PC-9 (cell line): ENCODE data around the gene ARHGAP30. TPM values are rescaled to one million over a fixed set of nuclear protein-coding genes. Genes with fewer than 3 reads are reported as not detected.
"Not testable (repeated sequence)": the region's sequence is repeated elsewhere in the genome, so short reads cannot be mapped to it uniquely, and the experiment has no call there.

Source experiments
- BruUV-seq: library from RNA; stranded (reverse); fragments of 400-500 nt; replicated peaks from 2 replicates; lab custom pipeline; 2021; lab: Mats Ljungman, UMichigan
- CTCF ChIA-PET: fragments of 300-600 bp; sonication (Branson Sonifier 250); formaldehyde crosslinking; loops from one replicate; lab custom pipeline; 2022; ENCODE audit warnings: antibody characterized with exemption; lab: Charles Lee
- POLR2A ChIA-PET: fragments of 300-600 bp; sonication (Branson Sonifier 250); formaldehyde crosslinking; loops from one replicate; lab custom pipeline; 2022; ENCODE audit warnings: antibody characterized with exemption; ENCODE audit not compliant: unreplicated experiment; lab: Charles Lee
- DNase-seq, 2 experiments: peaks; one replicate each; pipeline versions ENCODE4 v3.0.0 to v3.0.0-alpha.2; 2015 to 2022; ENCODE audit warnings: mixed read lengths in 1 of 2
- H2AFZ ChIP-seq: fragments of 200-600 bp; sonication (generic); 2 replicates; pipeline ENCODE4 v1.8.1; 2017; ENCODE audit warnings: antibody characterized with exemption
- H3F3A ChIP-seq: fragments of 200-600 bp; sonication (generic); 2 replicates; pipeline ENCODE4 v1.8.1; 2017; ENCODE audit warnings: antibody characterized with exemption, mild to moderate bottlenecking, low read depth; ENCODE audit not compliant: insufficient read depth
- H3K27ac ChIP-seq: fragments of 200-600 bp; sonication (generic); 2 replicates; pipeline ENCODE4 v1.6.1; 2016; ENCODE audit warnings: mixed run types
- H3K27me3 ChIP-seq: fragments of 200-600 bp; sonication (generic); 2 replicates; pipeline ENCODE4 v1.6.1; 2016; ENCODE audit warnings: low read depth, mixed run types; ENCODE audit not compliant: insufficient read depth
- H3K36me3 ChIP-seq: fragments of 200-600 bp; sonication (generic); 2 replicates; pipeline ENCODE4 v1.6.1; 2016; ENCODE audit warnings: low read depth, mixed run types
- H3K4me1 ChIP-seq: fragments of 200-600 bp; sonication (generic); replicated peaks from 2 replicates; pipeline ENCODE4 v1.6.1; 2016; ENCODE audit warnings: mixed run types; ENCODE audit not compliant: insufficient read depth
- H3K4me2 ChIP-seq: fragments of 200-600 bp; sonication (generic); 2 replicates; pipeline ENCODE4 v1.6.1; 2017; ENCODE audit warnings: mixed run types
- H3K4me3 ChIP-seq: fragments of 200-600 bp; sonication (generic); 2 replicates; pipeline ENCODE4 v1.6.1; 2016; ENCODE audit warnings: mixed run types
- H3K79me2 ChIP-seq: fragments of 200-600 bp; sonication (generic); 2 replicates; pipeline ENCODE4 v1.6.1; 2017; ENCODE audit warnings: low read depth, mixed run types
- H3K9me2 ChIP-seq: fragments of 200-600 bp; sonication (generic); 2 replicates; pipeline ENCODE4 v1.8.1; 2017; ENCODE audit warnings: mild to moderate bottlenecking; ENCODE audit not compliant: insufficient read depth
- H3K9me3 ChIP-seq: fragments of 200-600 bp; sonication (generic); 2 replicates; pipeline ENCODE4 v1.8.1; 2016; ENCODE audit warnings: low read depth; ENCODE audit not compliant: insufficient read depth
- H4K20me1 ChIP-seq: fragments of 200-600 bp; sonication (generic); 2 replicates; pipeline ENCODE4 v1.8.1; 2017; ENCODE audit not compliant: insufficient read depth
- CTCF ChIP-seq: fragments of 200-600 bp; sonication (generic); conservative IDR thresholded peaks from 2 replicates; pipeline ENCODE4 v1.6.1; 2017; ENCODE audit warnings: mixed run types, antibody characterized with exemption, mild to moderate bottlenecking, moderate library complexity
- EZH2 ChIP-seq: fragments of 200-600 bp; sonication (generic); IDR thresholded peaks from 2 replicates; pipeline ENCODE4 v1.8.0; 2017; ENCODE audit warnings: antibody characterized with exemption, low read depth
- intact Hi-C: fragments of 100-400 bp; cut with micrococcal nuclease; formaldehyde crosslinking; loops from one replicate; pipeline ENCODE4 v1.10.0; 2022; ENCODE audit not compliant: unreplicated experiment
- total RNA-seq: library from RNA; stranded (reverse); gene quantifications from 2 replicates; pipeline ENCODE4 v1.2.3, GENCODE V29; 2021

ARHGAP30 gene
- total RNA-seq, 1 experiment from 2014 or later: 0.46 TPM

- H3K4me1 ChIP-seq: peaks cover 40% of the 10 kb centered on the region
- H3K9me2 ChIP-seq, H3K27me3 ChIP-seq, H3K9me3 ChIP-seq, CTCF ChIA-PET, BruUV-seq, H3K36me3 ChIP-seq, intact Hi-C loops, H2AFZ ChIP-seq: not testable (repeated sequence)
- POLR2A ChIA-PET: interaction anchor here (1.0 kb wide), 1 partner anchor 23 kb away, joined by 3 read pairs; the partner anchor contains the start of gene USF1
- H3F3A ChIP-seq: peaks cover 42% of the 10 kb centered on the region
- H3K4me2 ChIP-seq: peak overlapping the region; percentile 91
- peaks cover 39% of the 10 kb centered on the region for H3K79me2 ChIP-seq
- peak overlapping the region; percentile 97 for H3K27ac ChIP-seq
- peaks cover 28% of the 10 kb centered on the region for H4K20me1 ChIP-seq
- peak; percentile 24 to 67 for DNase-seq
- peak overlapping the region; percentile 59; the same call in 1 of the 2 replicates for H3K4me3 ChIP-seq
These were observed 47.3 kb downstream of the ARHGAP30 start for GRCh38 chr1:161022432-161022831.

- peaks cover 46% of the 10 kb centered on the region for H3F3A ChIP-seq
- intact Hi-C loops: loop anchor here (2.0 kb wide), 2 partner anchors 17 to 25 kb away; partner anchors contain the start of gene TSTD1
- POLR2A ChIA-PET: interaction anchor here (1.0 to 1.9 kb wide), 2 partner anchors 17 to 24 kb away, joined by 3 to 8 read pairs; partner anchors contain the start of genes TSTD1 and USF1
- no peaks in the 10 kb centered on the region for H3K9me2 ChIP-seq
- H3K36me3 ChIP-seq: no peaks in the 10 kb centered on the region
- H4K20me1 ChIP-seq: peaks cover 28% of the 10 kb centered on the region
- H3K9me3 ChIP-seq: no peaks in the 10 kb centered on the region
- H3K27ac ChIP-seq: peak overlapping the region; percentile 97
- peaks cover 45% of the 10 kb centered on the region for H3K4me1 ChIP-seq
- DNase-seq: peak in 1 of 2 experiments; percentile 85
- H3K4me2 ChIP-seq: peak overlapping the region; percentile 91
- H3K4me3 ChIP-seq: peak overlapping the region; percentile 59
- BruUV-seq: no TSS peak
- CTCF ChIA-PET: interaction anchor here (1.0 kb wide), 1 partner anchor 24 kb away, joined by 3 read pairs; no protein-coding TSS in a partner anchor
- peaks cover 44% of the 10 kb centered on the region for H3K79me2 ChIP-seq
- no peaks in the 10 kb centered on the region for H3K27me3 ChIP-seq
- TF ChIP-seq EZH2 (no peak), CTCF (no peak)
- no peak overlapping the region for H2AFZ ChIP-seq
These were observed 47.7 kb downstream of the ARHGAP30 start for GRCh38 chr1:161021970-161022353.

GRCh38 chr1:161021165-161021969 is 48.3 kb downstream of the ARHGAP30 start:
- Histone ChIP-seq H3K4me3 (peak overlapping the region; percentile 93), H3K4me1 (peaks cover 49% of the 10 kb centered on the region), H3K9me2 (no peaks in the 10 kb centered on the region), H3K27ac (peak overlapping the region; percentile 97), H2AFZ (no peak overlapping the region), H3K27me3 (no peaks in the 10 kb centered on the region), H3K79me2 (peaks cover 50% of the 10 kb centered on the region), H4K20me1 (peaks cover 28% of the 10 kb centered on the region), H3F3A (peaks cover 46% of the 10 kb centered on the region), H3K4me2 (peak overlapping the region; percentile 93), H3K36me3 (no peaks in the 10 kb centered on the region), H3K9me3 (no peaks in the 10 kb centered on the region)
- DNase-seq: peak; percentile 99
- ChIA-PET POLR2A (interaction anchor here (0.6 to 1.9 kb wide), 13 partner anchors 9 to 939 kb away, joined by 3 to 24 read pairs (median 4); partner anchors contain the start of genes NECTIN4, TSTD1 and USF1), CTCF (interaction anchor here (0.6 to 1.3 kb wide), 6 partner anchors 17 to 241 kb away, joined by 3 to 6 read pairs (median 4); partner anchors contain the start of genes NECTIN4 and TSTD1)
- intact Hi-C loops: loop anchor here (2.0 kb wide), 2 partner anchors 17 to 25 kb away; partner anchors contain the start of gene TSTD1
- TF ChIP-seq EZH2 (no peak), CTCF (no peak)
- TSS peak; percentile 93 for BruUV-seq
